ENCODE results near the gene SH3D21.

Gene SH3D21

DNA sequence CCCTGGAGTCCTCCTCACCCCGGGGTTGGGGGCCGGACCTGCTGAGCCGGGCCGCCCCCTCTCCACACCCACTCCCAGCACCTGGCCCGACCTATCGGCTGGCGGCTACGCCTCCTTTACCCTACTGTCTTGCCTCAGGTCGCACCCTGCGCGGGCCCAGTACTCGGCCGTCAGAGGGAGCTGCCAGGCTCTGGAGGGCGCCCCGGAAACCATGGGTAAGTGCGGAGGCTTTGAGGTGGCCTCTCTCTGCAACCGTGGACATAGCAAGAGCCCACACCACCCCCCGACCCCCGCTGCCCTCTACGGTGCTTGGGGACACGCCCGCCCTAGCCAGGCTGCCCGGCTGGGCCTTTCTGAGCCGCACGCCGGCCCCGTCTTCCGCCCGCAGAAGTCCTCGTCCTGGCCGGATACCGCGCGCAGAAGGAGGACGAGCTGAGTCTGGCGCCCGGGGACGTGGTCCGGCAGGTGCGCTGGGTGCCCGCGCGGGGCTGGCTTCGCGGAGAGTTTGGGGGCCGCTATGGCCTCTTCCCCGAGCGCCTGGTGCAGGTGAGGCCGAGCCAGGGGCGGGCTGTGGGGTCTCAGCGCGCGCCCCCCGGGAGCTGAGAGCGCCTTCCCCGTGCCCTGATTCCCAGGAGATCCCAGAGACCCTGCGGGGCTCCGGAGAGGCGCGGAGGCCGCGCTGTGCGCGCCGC, at the start of gene SH3D21:
TSS of gene SH3D21 (plus strand) at position 159 of the 692 bp plus-strand sequence. CDS start at position 212, 53 bp downstream.
- DNase-seq: no peak

DNA sequence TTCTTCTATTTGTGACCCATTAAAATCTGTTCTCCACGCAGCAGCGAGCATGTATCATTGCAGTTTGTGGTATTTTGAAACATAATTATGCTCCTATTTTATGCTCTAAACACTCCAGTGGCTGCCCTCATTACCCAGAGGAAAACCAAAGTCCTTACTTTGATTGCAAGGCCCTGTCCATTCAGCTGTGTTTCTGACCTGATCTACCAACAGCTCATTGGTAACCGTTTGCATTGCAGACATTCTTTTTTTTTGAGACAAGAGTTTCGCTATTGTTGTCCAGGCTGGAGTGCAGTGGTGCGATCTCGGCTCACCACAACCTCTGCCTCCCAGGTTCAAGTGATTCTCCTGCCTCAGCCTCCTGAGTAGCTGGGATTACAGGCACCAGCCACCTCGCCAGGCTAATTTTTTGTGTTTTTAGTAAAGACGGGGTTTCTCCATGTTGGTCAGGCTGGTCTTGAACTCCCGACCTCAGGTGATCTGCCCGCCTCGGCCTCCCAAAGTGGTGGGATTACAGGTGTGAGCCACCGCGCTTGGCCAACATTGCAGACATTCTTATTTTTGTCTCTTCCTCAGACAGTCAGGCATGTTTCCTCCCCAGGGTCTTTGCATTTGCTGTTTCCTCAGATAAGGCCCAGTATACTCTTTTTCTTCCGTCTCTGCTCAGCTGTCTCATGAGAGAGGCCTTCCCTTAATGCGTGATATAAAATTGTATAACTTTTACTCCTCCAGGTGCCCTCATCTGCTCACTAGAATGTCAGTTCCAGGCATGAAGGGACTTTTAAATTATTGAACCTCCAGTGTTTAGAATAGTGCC, 49.4 kb upstream of the SH3D21 start:
- DNase-seq: no peak

DNA sequence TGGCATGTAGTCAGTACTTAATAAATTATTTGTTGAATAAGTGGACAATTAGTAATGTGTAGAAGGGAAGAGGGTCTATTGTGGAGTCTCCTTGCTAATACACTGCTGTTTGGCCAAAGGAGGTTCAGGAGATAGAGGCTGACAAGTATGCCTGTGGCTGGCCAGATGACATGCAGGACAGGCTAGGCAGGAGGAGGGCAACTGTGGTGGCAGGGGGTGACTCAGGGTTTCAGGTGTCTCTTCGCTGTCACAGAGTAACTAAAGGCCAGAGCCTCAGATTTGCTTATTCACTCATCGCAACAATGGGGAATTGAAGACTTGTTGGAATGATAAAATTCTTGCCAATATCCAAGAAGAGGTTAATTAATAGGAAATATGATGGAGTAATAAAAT, 48.8 kb upstream of the SH3D21 start:
- DNase-seq: no peak

DNA sequence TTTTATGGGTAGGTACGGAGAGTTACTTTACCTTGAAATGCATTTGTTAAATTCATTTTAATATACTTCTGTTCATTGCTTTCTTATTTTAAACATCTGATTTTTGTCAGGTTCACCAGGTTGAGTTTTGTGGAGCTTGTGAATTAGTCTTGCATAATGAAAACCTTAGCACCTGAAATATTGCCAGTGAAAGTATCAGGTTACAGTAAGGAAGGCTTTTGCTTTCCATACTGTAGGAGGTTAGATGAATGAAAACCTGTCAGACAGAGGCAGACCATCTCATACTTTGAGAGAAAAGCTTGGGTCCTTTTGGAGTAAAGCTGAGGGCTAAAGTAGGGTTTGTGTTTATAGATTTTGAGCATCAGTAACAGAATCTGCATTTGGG, 47.2 kb upstream of the SH3D21 start:
- DNase-seq: no peak

DNA sequence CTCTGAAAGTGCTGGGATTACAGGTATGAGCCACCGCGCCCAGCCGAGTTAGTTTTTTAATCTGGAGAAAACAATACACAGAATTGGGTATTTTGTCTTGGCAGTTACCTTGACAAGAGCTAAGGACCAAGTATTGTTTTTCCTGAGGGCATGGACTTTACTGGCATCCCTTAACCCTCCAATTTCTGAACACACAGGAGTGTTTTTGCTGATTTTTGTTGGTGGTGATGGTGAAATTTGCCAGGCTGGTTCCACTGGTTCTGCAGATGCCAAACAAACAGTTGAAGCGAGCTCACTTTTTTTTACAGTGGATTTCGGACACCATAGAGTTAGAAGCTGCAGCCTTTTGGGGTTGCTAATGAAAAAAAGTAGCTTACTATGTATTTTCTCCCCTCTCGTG, 37.2 kb upstream of the SH3D21 start:
- DNase-seq: no peak

DNA sequence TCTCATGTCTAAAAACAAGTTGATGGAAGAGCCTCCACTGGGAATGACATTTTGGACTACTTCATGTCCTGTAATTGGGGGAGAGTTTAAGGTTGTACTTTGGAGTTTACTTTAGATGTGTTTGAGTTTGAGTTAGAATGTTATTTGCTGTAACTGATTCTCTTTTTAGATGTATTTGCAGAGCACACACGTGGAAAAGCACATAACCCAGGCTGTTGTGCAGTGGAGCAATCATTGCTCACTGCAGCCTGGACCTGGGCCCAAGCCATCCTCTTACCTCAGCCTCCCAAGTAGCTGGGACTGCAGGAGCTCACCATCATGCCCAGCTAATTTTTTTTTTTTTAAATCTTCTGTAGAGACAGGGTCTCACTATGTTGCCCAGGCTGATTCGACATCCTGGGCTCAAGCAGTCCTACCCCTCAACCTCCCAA, 36.7 kb upstream of the SH3D21 start:
- no peak for DNase-seq

DNA sequence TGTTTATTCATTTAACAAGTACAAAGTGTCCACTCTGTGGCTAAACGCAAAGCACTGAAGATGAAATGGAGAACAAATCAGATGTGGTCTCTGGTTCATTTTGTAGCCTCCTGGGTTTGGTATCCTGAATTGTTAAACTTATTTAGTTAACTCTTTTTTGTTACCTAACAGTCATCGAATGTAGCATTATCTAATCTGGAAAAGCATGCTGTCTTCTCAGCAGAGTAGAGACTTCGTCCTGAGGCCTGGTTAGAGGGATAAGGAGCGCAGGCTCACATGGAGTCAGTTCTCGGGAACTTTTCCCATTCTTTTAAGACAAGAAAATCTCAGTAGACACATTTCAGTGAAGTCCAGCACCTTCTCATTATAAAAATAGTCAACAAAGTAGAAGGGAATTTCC, 33.1 kb upstream of the SH3D21 start:
- no peak for DNase-seq

DNA sequence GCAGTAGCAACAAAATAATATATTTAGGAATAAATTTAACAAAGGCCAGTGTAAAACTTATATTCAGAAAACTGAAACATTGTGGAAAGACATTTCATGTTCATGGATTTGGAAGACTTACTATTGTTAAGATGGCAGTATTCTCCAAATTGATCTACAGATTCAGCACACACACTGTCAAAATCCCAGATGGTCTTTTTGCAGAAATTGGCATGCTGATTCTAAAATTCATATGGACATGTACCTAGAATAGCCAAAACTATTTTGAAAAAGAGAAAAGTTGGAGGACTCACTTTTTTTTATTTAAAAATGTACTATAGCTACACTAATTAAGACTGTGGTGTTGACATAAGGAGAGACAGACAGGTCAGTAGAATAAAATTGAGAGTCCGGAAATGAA, 32.0 kb upstream of the SH3D21 start:
- no peak for DNase-seq

DNA sequence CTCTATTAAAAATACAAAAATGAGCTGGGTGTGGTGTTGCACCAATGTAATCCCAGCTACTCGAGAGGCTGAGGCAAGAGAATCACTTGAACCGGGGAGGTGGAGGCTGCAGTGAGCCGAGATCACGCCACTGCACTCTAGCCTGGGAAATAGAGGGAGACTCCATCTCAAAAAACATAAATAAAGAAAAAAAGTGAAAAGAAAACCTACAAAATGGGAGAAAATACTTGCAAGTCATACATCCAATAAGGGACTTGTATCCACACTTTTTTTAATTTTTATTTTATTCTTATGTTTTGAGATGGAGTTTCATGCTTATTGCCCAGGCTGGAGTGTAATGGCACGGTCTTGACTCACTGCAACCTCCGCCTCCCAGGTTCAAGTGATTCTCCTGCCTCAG, 29.5 kb upstream of the SH3D21 start:
- no peak for DNase-seq

DNA sequence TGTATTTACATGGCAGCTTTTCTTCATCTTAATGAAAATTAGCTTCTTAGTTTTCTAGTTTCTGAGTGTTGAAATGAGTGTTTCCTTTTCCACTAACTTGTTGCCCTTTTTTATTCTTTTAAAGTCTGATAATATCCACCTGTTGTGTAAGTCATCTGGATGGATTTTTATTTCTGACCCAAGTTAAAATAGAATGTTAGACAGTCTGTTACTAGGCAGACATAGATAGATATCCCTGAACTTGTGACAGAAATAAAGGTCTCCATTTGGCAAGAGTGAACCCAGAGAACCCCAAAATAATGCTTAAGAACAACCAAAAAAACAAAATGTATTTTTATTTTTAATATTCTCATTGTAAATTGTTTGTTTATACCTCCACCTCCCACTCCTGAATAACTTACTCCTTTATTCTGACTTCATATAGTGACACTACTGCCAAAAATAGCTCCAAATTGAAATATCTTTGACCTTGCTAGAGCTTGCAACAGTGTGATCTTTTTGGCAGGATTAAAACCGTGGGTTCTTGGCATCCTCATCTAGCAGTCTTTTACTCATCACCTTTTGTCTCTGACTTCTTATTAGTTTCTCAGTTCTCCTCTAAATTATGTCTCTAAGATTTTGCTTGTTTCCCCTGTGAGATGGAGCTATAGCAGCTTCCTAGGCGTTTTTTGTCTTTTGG, 26.9 kb upstream of the SH3D21 start:
- DNase-seq: no peak

DNA sequence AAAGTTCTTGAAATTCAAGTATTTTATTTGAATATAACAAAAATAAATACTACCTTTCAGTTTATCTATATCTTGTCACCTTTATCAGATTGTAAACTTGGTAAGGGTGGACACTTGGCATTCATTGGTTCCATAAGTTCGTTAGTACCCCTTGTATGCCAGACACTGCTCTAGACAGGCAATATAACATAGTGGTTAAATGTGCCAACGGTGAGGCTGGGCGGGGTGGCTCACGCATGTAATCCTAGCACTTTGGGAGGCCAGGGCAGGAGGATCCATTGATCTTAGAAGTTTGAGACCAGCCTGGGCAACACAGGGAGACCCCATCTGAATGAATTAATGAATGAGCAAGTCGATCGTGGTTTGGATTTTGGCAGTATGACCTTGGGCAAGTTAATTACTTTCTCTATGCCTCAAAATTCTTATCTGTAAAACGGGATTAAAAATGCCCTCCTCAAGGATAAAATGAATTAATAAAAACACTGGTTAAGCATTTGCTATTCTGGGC, 26.3 kb upstream of the SH3D21 start:
- DNase-seq: no peak

DNA sequence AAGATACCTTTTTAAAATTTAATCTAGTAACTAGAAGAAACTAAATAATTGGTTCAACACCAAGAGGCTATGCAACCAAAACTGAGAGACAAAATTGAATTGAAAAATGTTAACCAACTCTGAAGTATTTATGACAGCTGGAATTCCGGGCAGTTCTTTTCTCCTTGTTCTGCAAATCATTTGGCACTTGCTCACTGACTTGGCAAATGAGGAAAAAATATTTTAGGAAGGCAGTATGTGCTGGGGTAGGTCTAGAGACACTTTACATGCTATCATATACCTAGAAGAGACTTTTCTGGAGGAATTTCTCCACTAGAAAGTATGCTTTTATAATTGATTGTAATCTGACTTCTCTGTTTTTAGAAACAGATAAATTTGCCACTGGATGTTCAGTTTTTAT, 22.1 kb upstream of the SH3D21 start:
- no peak for DNase-seq

DNA sequence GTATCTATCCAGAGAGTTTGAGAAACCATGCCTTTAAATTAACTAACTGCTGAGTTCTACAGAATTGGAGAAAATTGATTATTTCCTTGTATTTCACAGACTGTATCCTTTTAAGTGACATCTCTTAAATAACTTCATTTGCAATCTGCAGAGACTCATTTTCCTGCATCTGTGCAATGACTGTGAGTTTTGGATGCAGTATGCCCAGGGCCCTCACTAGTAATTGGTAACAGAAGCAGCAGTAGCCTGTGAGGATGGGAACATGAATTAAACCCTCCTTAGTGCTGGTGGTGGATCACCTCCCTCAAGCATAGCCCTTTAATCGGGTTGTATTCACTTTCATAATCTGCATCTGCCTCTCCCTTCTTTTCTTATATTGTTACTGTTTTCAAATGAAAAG, 21.7 kb upstream of the SH3D21 start:
- no peak for DNase-seq

DNA sequence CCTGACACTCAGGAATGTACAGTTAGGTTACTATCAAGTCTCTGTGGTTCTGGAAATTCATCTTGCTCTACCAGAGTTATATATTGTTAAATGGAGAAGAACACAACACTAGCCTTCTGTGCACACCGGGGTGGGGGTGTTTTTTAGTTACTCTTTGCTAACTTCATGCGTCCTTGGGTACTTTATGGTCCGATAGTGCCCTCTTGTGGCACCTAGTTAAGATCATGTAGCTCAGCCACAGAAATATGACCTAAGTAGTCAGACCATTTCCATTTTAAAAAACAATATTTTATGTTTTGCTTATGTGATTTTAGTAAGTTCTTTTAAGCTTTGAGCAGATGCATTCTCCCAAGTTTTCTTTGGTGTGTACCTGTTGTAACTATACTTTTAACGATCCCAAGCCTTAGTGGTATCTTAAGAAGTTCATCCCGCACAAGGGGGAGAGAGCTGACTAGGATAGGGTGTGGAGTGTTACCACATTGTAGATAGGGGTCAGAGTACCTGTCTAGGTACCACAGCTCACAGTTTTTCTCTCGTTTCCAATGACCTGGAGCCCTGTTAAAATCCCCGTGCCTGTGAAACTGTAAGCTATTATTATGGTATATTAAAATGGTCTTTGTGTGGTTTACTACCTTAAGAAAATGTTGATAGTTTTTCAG, 20.6 kb upstream of the SH3D21 start:
- DNase-seq: peak; percentile 17

DNA sequence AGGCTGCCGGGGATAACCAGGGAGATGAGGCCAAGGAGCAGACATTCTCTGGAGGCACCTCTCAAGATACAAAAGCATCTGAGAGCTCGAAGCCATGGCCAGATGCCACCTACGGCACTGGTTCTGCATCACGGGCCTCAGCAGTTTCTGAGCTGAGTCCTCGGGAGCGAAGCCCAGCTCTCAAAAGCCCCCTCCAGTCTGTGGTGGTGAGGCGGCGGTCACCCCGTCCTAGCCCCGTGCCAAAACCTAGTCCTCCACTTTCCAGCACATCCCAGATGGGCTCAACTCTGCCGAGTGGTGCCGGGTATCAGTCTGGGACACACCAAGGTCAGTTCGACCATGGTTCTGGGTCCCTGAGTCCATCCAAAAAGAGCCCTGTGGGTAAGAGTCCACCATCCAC, 19.4 kb upstream of the SH3D21 start:
- no peak for DNase-seq

DNA sequence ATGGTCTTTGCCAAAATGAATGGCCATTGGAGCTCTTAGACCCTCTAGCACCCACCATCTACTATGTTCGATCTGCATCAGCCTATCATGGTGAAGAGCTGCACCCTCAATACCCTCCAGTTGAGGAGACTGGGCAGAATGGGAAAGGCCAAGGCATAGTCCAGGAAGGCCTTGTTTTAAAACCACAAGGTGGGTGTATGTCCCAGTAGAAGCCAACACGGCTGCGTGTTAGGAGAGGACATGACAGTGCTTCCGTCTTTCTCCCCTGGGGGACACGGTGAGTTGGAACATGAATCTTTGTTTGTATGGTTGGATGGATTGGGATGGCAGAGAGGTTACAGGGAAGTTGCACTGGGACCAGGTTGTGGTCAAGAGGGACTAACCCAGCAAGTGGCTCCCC, 18.6 kb upstream of the SH3D21 start:
- no peak for DNase-seq

DNA sequence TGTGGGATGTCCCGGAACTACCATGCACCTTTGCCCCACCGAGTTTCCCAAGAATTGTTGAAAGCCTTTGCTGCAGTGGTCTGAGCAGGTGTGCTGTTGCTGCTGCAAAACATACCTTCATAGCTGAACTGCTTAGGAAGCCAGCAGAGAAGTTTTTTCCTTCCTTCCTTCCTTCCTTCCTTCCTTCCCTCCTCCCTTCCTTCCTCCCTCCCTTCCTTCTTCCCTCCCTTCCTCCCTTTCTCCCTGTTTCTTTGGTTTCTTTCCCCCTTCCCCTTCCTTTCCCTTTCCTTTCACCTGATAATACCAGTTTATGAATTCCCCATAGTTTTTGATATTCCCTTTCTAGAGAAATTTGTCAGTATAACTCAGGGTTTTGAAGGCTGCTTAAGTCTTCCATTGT, 10.8 kb upstream of the SH3D21 start:
- no peak for DNase-seq

DNA sequence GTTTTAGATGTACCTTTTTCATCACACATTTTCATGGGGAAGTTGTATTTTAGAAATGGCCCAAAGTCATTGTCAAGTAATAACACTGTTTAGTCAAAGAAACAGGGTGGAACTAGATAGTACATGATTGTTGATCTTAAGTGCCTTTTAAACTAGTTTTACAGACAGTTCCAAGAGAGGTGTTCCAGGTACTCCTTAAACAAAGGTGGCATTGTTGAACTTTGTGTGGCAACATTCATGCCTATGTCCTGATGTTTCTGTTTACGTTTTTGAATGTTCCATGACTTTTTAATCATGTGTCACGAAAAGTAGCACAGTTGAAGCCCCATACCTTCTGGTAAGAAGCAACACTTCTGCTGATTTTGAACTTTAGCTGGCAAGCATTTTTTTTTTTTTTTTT, 9.1 kb upstream of the SH3D21 start:
- no peak for DNase-seq

DNA sequence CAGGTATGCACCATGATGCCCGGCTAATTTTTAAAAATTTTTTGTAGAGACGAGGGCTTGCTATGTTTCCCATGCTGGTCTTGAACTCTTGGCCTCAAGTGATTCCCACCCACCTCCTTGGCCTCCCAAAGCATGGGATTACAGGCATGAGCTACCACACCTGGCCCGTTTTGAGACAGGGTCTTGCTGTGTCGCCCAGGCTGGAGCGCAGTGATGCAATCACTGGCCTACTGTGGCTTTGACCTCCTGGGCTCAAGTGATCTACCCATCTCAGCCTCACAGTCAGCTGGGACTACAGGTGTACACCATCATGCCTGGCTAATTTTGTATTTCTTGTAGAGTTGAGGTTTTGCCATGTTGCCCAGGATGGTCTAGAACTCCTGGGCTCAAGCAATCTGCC, 7.5 kb upstream of the SH3D21 start:
- DNase-seq: no peak

DNA sequence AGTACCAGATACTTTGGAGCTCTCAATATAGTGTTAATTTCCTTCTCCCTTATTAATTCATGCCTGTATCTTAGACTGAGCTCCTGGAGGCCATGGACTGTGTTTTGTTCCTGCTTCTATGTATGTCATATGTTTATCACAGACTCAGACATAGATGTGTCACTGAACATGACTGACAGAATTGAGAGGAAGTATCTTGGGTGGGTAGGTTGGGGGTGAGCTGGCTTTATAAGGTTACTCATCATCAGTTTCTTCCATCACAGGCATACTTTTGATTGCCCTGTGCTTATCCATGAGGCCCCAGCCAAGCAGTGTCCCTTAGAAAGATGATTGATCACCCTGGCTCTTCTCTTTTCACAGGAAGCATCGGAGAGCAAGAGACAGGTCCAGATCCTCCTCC, 5.6 kb upstream of the SH3D21 start:
- DNase-seq: no peak

DNA sequence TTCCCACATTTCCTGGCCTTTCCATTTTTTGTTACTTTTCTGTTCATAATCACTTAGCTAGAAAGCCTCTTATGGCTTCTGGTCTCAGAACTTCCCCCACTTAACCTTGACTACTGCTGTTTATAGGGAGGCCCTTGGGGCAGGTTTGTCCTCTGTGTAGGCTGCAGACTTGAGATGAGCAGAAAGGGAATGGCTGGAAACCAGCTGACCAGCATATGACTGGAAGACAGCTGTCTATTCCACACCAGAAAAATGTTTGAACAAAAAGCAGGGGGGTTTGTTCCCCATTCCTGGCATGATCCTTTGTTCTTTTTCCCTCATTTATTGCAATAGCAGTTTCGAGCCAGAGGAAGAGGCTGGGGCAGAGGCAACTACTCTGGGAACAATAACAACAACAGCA, 4.9 kb upstream of the SH3D21 start:
- no peak for DNase-seq

DNA sequence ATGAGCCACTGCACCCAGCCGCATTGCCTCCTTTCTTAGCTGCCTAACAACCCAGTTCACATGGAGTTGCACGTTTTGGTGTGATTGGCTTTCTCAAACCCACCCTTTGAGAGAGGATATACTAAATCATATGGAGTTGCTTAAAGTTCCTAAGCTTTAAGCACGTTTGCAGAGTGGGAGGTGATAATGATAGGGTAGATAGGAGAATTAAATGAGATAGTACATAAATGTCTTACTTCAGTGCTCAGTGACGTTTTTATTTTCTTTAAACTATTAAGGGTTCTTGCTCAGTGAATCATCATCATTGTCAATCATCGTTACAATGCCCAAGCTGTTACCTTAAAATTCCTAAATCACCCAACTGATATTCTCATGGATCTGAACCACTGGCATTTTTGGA, 2.9 kb upstream of the SH3D21 start:
- DNase-seq: no peak

DNA sequence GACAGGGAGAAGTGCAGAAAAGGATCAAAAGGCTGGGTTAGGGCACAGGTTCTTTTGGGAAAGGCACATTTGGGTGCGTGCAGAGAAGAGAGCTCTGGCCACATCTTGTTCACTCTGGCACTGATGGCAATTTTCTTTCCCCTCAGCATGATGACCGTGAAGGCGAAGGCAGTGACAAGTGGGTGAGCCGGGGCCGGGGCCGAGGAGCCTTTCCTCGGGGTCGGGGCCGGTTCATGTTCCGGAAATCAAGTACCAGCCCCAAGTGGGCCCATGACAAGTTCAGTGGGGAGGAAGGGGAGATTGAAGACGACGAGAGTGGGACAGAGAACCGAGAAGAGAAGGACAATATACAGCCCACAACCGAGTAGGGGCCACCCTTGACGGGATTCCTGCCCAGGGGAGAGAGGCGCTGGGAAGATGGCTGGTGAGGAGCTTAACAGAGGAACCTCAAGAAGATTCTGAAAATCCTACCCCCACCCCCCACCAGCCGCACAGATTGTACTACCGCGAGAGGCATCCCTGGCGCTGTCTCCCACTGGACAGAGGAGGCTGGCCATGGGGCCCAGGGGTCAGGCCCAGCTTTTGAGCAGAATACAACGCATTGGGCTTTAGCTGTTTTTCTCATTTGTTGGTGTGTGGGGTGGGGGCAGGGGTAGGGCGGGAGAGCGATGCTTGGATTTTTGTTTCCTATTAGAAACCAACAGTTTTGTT, 2.4 kb upstream of the SH3D21 start:
- no peak for DNase-seq
